ENCODE data around the gene GPC3. TPM values are rescaled to one million over a fixed set of nuclear protein-coding genes. Genes with fewer than 3 reads are reported as not detected.

Gene GPC3
- total and polyA plus RNA-seq, 5 donors: 6.7 to 15.5 (median 7.5) TPM

DNA sequence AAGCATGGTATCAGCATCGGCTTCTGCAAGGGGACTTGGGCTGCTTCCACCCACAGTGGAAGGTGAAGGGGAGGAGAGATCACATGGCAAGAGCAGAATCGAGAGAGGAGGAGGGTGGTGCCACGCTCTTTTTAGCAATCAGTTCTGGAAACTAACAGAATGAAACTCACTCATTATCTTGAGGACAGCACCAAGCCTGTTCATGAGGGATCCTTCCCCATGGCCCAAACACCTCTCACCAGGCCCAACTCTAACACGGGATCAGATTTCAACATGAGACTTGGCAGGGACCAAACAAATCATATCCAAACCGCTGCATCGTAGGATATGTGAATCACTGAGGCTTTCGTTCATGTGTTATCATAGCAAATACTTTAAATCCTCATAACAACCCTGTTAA is 125.5 kb downstream of the GPC3 start:
- intact Hi-C loops (cut with DNase I): no loop called here
- no peaks in the 10 kb centered on the region for H3K4me1 ChIP-seq (ENCODE audit: control insufficient read depth, insufficient read depth, low read length)
- no peaks in the 10 kb centered on the region for H3K27me3 ChIP-seq (ENCODE audit: control insufficient read depth, insufficient read depth)
- H3K9me3 ChIP-seq (ENCODE audit: control insufficient read depth, low read length): no peaks in the 10 kb centered on the region
- ATAC-seq: peak; percentile 75 to 84
- DNase-seq: peak in 1 of 3 donors; percentile 8
- H3K27ac ChIP-seq (ENCODE audit: low read length): peak overlapping the region; percentile 37
- H3K4me3 ChIP-seq (ENCODE audit: low read length): no peak overlapping the region
- 27% methylated on average over 7 of the region's 7 CpGs for WGBS

DNA sequence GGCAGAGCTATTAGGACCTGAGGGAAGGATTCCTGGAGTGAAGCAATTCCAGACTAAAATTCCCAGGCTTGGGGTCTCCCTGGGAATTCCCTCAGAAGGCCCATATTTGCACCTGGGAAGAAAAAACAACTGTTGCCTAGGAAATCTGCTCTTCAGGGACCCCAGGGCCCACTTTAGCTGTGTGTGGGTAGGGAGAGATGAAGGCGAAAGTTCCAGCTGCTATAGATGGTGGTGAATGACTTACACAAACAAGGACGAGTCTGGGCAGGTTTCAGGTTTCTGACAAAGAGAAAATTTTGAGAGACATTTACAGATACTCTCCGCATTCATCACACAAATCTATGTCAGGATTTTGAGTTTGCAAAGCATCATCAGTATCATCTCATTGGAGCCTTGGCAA is 126.1 kb downstream of the GPC3 start:
- no peak for DNase-seq
- 87% methylated on average over 3 of the region's 3 CpGs for WGBS
- no peaks in the 10 kb centered on the region for H3K9me3 ChIP-seq (ENCODE audit: control insufficient read depth, low read length)
- no peaks in the 10 kb centered on the region for H3K27me3 ChIP-seq (ENCODE audit: control insufficient read depth, insufficient read depth)
- intact Hi-C loops (cut with DNase I): no loop called here
- H3K27ac ChIP-seq (ENCODE audit: low read length): no peak overlapping the region
- no peak for ATAC-seq
- no peaks in the 10 kb centered on the region for H3K4me1 ChIP-seq (ENCODE audit: control insufficient read depth, insufficient read depth, low read length)
- H3K4me3 ChIP-seq (ENCODE audit: low read length): no peak overlapping the region

DNA sequence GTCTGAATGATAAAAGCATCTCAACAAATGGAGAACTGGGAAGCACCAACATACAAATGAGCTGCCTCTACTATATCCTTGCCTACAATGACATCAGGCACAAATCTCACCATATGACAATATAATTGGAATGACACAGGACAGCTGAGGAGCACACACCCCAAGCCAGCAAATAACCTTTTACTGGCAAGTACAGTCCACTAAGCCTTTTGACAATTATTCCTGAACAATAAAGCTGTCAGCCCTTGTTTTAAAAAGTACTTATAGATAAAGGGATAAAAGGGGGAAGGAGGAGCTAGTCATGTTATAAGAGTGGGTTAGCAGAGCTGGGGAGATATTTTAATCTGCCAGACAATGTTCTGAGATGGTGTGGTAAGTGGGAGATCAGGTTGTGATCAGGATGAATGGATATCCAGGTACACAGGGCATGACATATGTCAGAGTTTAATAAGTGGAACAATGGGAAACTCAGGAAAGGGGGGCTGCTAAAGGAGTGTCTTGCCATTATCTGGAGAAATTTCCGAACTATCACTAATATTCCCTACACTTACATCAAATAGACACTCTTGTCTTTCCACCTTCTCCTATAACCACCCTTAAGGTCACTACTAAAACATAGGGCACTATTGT is 127.6 kb downstream of the GPC3 start:
- no peaks in the 10 kb centered on the region for H3K27me3 ChIP-seq (ENCODE audit: control insufficient read depth, insufficient read depth)
- intact Hi-C loops (cut with DNase I): no loop called here
- H3K4me3 ChIP-seq (ENCODE audit: low read length): no peak overlapping the region
- no peaks in the 10 kb centered on the region for H3K4me1 ChIP-seq (ENCODE audit: control insufficient read depth, insufficient read depth, low read length)
- DNase-seq (no peak), ATAC-seq (no peak)
- no peak overlapping the region for H3K27ac ChIP-seq (ENCODE audit: low read length)
- WGBS: 84% methylated on average over 1 of the region's 1 CpG
- no peaks in the 10 kb centered on the region for H3K9me3 ChIP-seq (ENCODE audit: control insufficient read depth, low read length)

DNA sequence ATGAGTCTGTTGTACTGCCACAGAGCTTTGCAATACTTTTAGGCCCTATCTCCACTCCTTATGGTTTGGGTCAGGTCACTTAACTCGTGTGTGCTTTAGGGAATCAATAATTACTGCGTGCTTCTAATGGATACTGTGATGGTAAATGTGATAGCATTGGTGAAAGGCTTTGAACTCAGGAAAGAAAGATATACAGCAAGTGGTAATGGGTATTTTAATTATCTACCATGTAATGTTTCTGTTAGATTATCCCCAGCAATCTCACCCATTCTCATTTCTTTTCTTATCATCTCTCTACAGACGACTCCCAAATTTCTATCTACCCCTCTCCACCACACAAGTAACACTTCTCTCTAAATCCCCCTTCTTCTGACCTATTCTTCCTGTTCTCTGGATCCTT is 128.6 kb downstream of the GPC3 start:
- H3K9me3 ChIP-seq (ENCODE audit: control insufficient read depth, low read length): no peaks in the 10 kb centered on the region
- intact Hi-C loops (cut with DNase I): no loop called here
- no peaks in the 10 kb centered on the region for H3K27me3 ChIP-seq (ENCODE audit: control insufficient read depth, insufficient read depth)
- no peaks in the 10 kb centered on the region for H3K4me1 ChIP-seq (ENCODE audit: control insufficient read depth, insufficient read depth, low read length)
- no peak overlapping the region for H3K4me3 ChIP-seq (ENCODE audit: low read length)
- ATAC-seq (no peak), DNase-seq (no peak)
- WGBS: 64% methylated on average over 3 of the region's 3 CpGs
- no peak overlapping the region for H3K27ac ChIP-seq (ENCODE audit: low read length)

DNA sequence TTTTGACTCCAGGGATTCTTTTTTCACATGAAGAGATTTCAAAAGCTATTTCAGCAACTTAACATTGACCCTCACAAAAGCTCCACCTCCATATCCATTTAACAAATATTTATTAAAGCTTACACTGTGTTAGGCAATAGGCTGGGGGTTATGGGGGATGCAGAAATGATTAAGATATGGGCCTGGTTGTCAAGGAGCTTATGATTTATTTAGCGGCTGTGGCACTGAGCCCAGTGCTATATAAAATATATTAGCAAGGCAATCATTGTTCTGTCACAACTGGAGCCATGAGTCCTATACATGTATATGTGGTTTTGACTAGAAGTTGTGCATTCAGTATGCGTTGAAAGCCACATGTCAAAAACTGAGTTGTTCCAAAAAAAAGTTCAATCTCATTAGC is 131.1 kb downstream of the GPC3 start:
- intact Hi-C loops (cut with DNase I): no loop called here
- H3K27me3 ChIP-seq (ENCODE audit: control insufficient read depth, insufficient read depth): no peaks in the 10 kb centered on the region
- H3K27ac ChIP-seq (ENCODE audit: low read length): no peak overlapping the region
- H3K4me1 ChIP-seq (ENCODE audit: control insufficient read depth, insufficient read depth, low read length): no peaks in the 10 kb centered on the region
- no peak for ATAC-seq
- DNase-seq: no peak
- WGBS: 75% methylated on average over 2 of the region's 2 CpGs
- H3K9me3 ChIP-seq (ENCODE audit: control insufficient read depth, low read length): no peaks in the 10 kb centered on the region
- no peak overlapping the region for H3K4me3 ChIP-seq (ENCODE audit: low read length)

DNA sequence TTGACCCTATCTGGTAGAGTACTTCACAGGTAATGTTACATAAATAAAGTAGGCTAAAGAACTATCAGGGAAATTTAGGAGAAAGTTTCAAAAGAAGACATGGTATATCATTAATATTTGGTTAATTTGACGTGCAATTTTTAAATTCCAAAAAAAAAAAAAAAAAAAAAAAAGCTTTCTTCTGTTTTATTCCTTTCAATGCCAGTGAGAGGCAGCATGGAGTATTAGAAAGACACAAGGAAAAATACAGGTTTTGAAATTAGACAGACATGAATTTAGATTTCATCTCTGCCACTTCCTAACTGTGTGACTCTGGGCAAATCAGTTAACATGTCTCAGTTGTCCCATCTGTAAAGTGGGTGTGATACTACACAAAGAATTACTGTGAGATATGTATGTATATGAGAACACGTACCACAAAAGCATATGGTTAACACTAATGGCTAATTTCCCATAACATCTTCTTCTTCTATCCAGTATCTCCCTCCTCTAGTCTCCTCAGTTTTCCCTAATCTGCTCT is 132.5 kb downstream of the GPC3 start:
- Histone ChIP-seq H3K9me3 (ENCODE audit: control insufficient read depth, low read length) (no peaks in the 10 kb centered on the region), H3K27me3 (ENCODE audit: control insufficient read depth, insufficient read depth) (no peaks in the 10 kb centered on the region), H3K27ac (ENCODE audit: low read length) (no peak overlapping the region), H3K4me3 (ENCODE audit: low read length) (no peak overlapping the region), H3K4me1 (ENCODE audit: control insufficient read depth, insufficient read depth, low read length) (no peaks in the 10 kb centered on the region)
- intact Hi-C loops (cut with DNase I): no loop called here
- 67% methylated on average over 2 of the region's 2 CpGs for WGBS
- DNase-seq (no peak), ATAC-seq (no peak)

DNA sequence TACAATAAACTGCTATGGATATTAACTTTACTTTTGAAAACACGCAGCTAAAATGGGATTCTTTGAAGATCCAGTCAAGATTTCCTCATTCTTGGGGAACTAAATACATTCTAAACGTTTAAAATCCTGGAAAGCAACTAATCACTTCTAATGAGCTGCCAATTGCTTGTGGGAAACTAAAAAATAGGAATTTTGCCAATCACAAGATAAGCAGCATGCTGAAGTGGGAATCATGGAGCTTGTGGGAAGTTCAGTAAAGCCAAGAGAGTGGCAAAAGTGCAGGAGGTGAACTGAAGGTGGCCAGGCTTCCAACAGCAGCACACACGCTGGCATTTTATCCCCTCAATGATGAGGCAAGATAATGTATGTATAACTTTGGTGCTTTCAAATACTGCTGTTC is 133.0 kb downstream of the GPC3 start:
- H3K4me1 ChIP-seq (ENCODE audit: control insufficient read depth, insufficient read depth, low read length): no peaks in the 10 kb centered on the region
- no peak for ATAC-seq
- H3K27ac ChIP-seq (ENCODE audit: low read length): no peak overlapping the region
- 35% methylated on average over 3 of the region's 3 CpGs for WGBS
- intact Hi-C loops (cut with DNase I): no loop called here
- no peaks in the 10 kb centered on the region for H3K27me3 ChIP-seq (ENCODE audit: control insufficient read depth, insufficient read depth)
- H3K9me3 ChIP-seq (ENCODE audit: control insufficient read depth, low read length): no peaks in the 10 kb centered on the region
- no peak for DNase-seq
- H3K4me3 ChIP-seq (ENCODE audit: low read length): no peak overlapping the region

DNA sequence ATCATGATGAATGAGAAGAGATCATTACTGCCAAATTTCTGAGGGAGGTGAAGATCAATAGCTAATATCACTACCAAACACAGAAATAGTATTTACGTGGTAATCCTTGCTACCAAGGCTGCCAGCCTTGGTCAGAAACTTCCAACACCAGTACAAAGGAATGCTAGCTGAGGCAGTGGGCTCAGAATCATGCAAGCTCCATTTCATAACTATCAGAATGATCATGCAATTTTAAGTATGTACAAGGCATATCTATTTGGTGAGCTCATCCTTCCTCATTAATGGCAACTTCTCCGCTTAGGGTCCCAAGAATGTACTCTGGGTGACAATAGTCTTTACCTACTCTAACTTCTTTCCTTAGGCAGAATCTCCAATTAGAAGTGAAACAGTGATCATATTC is 135.0 kb downstream of the GPC3 start:
- Histone ChIP-seq H3K4me1 (ENCODE audit: control insufficient read depth, insufficient read depth, low read length) (no peaks in the 10 kb centered on the region), H3K27ac (ENCODE audit: low read length) (no peak overlapping the region), H3K27me3 (ENCODE audit: control insufficient read depth, insufficient read depth) (no peaks in the 10 kb centered on the region), H3K4me3 (ENCODE audit: low read length) (no peak overlapping the region), H3K9me3 (ENCODE audit: control insufficient read depth, low read length) (no peaks in the 10 kb centered on the region)
- 93% methylated on average over 2 of the region's 2 CpGs for WGBS
- ATAC-seq (no peak), DNase-seq (no peak)
- intact Hi-C loops (cut with DNase I): no loop called here

DNA sequence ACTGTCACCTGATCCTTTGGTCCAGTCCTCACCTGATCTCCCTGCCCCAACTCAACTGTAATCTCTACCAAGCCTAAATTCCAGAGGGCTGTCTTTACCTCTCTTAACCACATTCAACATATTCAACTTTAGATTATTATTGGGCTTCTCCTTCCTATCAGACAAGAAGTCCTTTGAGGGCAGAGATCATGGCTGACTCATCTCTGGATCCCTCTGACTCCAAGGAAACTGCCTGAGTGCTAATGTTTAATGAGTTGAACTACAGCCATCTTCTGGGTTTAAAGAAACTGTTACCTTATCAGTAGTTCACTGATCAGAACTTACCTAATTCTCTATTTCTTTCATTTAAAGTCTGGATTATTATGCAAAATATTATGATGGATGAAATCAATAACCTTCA is 135.7 kb downstream of the GPC3 start:
- no peaks in the 10 kb centered on the region for H3K9me3 ChIP-seq (ENCODE audit: control insufficient read depth, low read length)
- no peaks in the 10 kb centered on the region for H3K27me3 ChIP-seq (ENCODE audit: control insufficient read depth, insufficient read depth)
- intact Hi-C loops (cut with DNase I): no loop called here
- no peak overlapping the region for H3K4me3 ChIP-seq (ENCODE audit: low read length)
- H3K27ac ChIP-seq (ENCODE audit: low read length): no peak overlapping the region
- no peak for ATAC-seq
- H3K4me1 ChIP-seq (ENCODE audit: control insufficient read depth, insufficient read depth, low read length): no peaks in the 10 kb centered on the region
- no peak for DNase-seq

DNA sequence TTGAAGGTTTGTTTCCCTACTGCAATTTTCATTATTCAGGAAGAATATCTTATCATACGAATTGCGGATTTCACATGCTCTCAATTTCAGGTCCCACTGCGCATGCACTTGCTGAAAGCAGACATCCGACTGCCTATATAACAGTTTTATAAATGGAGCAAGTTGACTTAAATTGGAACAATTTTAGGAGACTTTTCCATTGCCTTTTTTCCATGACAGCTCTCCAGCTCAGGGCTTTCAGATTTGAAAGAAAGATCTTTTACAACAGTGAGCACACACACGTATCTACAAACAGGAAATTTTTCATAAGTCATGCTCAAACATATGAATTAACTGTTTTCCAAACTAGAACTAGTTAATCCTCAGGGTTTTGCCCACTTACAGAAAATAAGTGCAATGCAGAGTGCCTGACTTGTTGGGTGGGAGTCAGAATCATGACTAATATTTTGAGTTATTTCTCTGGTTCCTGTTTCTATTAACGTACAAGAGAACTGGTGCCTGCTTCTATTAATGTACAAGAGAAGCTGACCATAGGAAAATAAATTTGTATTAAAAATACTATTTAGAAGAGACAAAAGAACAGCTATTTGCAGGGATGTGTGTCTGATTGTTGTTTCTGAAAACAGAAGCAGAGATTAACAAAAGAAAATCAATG is 137.9 kb downstream of the GPC3 start:
- no peaks in the 10 kb centered on the region for H3K27me3 ChIP-seq (ENCODE audit: control insufficient read depth, insufficient read depth)
- WGBS: 52% methylated on average over 6 of the region's 6 CpGs
- intact Hi-C loops (cut with DNase I): no loop called here
- no peak overlapping the region for H3K27ac ChIP-seq (ENCODE audit: low read length)
- no peaks in the 10 kb centered on the region for H3K9me3 ChIP-seq (ENCODE audit: control insufficient read depth, low read length)
- DNase-seq (no peak), ATAC-seq (no peak)
- H3K4me1 ChIP-seq (ENCODE audit: control insufficient read depth, insufficient read depth, low read length): no peaks in the 10 kb centered on the region
- no peak overlapping the region for H3K4me3 ChIP-seq (ENCODE audit: low read length)

DNA sequence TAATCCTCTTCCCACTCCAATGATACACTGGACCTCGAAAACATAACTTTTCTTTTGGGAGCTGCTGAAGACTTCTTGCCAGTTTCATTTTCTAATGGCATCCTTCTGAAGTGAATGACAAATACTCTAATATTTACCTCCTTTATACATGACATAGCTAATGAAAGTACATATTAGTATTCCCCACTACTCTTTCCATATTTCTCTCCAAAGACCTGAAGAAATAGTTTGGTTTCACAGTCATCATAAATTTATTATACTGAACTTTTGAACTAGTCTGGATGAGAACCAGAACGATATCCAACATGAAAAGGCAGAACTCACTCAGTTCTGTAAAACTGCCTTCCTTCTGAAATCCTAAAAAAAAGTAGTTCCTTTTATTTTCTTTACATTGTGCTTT is 139.1 kb downstream of the GPC3 start:
- Histone ChIP-seq H3K4me1 (ENCODE audit: control insufficient read depth, insufficient read depth, low read length) (no peaks in the 10 kb centered on the region), H3K27ac (ENCODE audit: low read length) (no peak overlapping the region), H3K4me3 (ENCODE audit: low read length) (no peak overlapping the region), H3K9me3 (ENCODE audit: control insufficient read depth, low read length) (no peaks in the 10 kb centered on the region), H3K27me3 (ENCODE audit: control insufficient read depth, insufficient read depth) (no peaks in the 10 kb centered on the region)
- no peak for DNase-seq
- no peak for ATAC-seq
- 46% methylated on average over 2 of the region's 2 CpGs for WGBS
- intact Hi-C loops (cut with DNase I): no loop called here

DNA sequence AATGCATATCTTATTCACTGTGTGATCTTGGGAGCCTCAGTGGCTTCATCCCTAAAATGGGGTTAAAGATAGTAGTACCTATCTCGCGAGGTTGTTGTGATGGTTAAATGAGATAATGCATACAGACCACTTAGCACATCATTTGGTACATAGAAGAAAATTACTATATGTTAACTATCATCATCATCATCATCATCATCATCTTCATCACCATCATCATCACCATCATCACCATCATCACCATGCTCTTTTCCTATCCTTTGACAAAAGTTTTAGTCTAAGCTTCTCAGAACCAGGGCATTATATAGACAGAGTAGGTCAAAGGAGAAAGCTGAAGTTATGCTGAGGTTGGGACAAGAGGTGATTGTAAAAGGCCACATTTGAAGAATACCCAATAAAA is 145.0 kb downstream of the GPC3 start:
- intact Hi-C loops (cut with DNase I): no loop called here
- Histone ChIP-seq H3K4me1 (ENCODE audit: control insufficient read depth, insufficient read depth, low read length) (no peaks in the 10 kb centered on the region), H3K27me3 (ENCODE audit: control insufficient read depth, insufficient read depth) (no peaks in the 10 kb centered on the region), H3K27ac (ENCODE audit: low read length) (no peak overlapping the region), H3K4me3 (ENCODE audit: low read length) (no peak overlapping the region), H3K9me3 (ENCODE audit: control insufficient read depth, low read length) (no peaks in the 10 kb centered on the region)
- ATAC-seq (no peak), DNase-seq (no peak)
- WGBS: 100% methylated on average over 2 of the region's 2 CpGs
